Esophagus squamous epithelium (tissue), 5 donors: Measurements from ENCODE around the gene STK4. TPM values are rescaled to one million over a fixed set of nuclear protein-coding genes. Genes with fewer than 3 reads are reported as not detected.

Experiments used
- DNase-seq: peaks from one replicate; lab custom pipeline; 2025; lab: John Stamatoyannopoulos, UW
- H3K27ac ChIP-seq, 4 donors: fragments of 200-600 bp; sonication (generic); one replicate each; pipeline ENCODE4 v1.5.1; 2016 to 2019; ENCODE audit warnings: mild to moderate bottlenecking in 1 of 4
- H3K27me3 ChIP-seq, 4 donors: fragments of 200-600 bp; sonication (generic); 1 replicate in 3 of 4; 2 replicates in 1 of 4; pipeline versions ENCODE4 v1.5.1 to v1.6.0; 2017 to 2021; ENCODE audit warnings: antibody characterized with exemption in 1 of 4
- H3K36me3 ChIP-seq, 3 donors: fragments of 200-600 bp; sonication (generic); one replicate each; pipeline ENCODE4 v1.5.1; 2016 to 2019
- H3K4me1 ChIP-seq, 3 donors: fragments of 200-600 bp; sonication (generic); one replicate each; pipeline ENCODE4 v1.5.1; 2017 to 2019
- H3K4me3 ChIP-seq, 4 donors: fragments of 200-600 bp; sonication (generic); 1 replicate in 3 of 4; 2 replicates in 1 of 4; pipeline ENCODE4 v1.5.1; 2016 to 2019; ENCODE audit warnings: mild to moderate bottlenecking in 2 of 4, moderate library complexity in 1 of 4
- H3K9me3 ChIP-seq, 3 donors: fragments of 200-600 bp; sonication (generic); one replicate each; pipeline ENCODE4 v1.5.1; 2016 to 2019
- CTCF ChIP-seq, 6 experiments: fragments of 450-650 bp in 4 of 6; fragments of 200-600 bp in 2 of 6; sonication (generic) in 2 of 6; IDR thresholded peaks; one replicate each; pipeline ENCODE4 v1.5.1; 2016 to 2019; ENCODE audit warnings: antibody characterized with exemption in 6 of 6, mild to moderate bottlenecking in 4 of 6, moderate library complexity in 4 of 6
- POLR2A ChIP-seq, 4 donors: fragments of 450-650 bp; IDR thresholded peaks; one replicate each; pipeline ENCODE4 v1.6.1; 2017; ENCODE audit warnings: antibody characterized with exemption in 4 of 4, mild to moderate bottlenecking in 4 of 4, moderate library complexity in 3 of 4
- WGBS, 2 donors: methylation state at CpG; one replicate each; pipeline ENCODE4 v1.1.5; 2018; 5-methylcytosine and 5-hydroxymethylcytosine counted together
- intact Hi-C: fragments of 100-400 bp; cut with DNase I; formaldehyde crosslinking; loops from one replicate; pipeline ENCODE4 v1.15.0; 2022
- total RNA-seq, 4 donors: library from RNA; depleted of rRNA; stranded (reverse); fragments of >200 nt; gene quantifications; one replicate each; pipeline ENCODE4 v1.1.0, GENCODE V29; 2016
- donor health status: DM: yes; HTN: yes; CAD: no.

STK4 gene
- total RNA-seq, 4 donors from 2014 or later = 14.6 to 29.8 (median 17.6) TPM

- no peak for DNase-seq
- WGBS, 2 donors = 17 to 60% methylated on average over 1 of the region's 1 CpG
- Histone ChIP-seq H3K4me1 (peaks cover 0 to 8% (median 0%) of the 10 kb centered on the region in 3 donors), H3K27ac (no peak overlapping the region), H3K27me3 (no peaks in the 10 kb centered on the region), H3K9me3 (no peaks in the 10 kb centered on the region), H3K4me3 (no peak overlapping the region), H3K36me3 (peaks cover 0 to 2% (median 0%) of the 10 kb centered on the region in 3 donors)
- TF ChIP-seq POLR2A (IDR thresholded peaks at IDR 0.05) (no peak), CTCF (IDR thresholded peaks at IDR 0.05) (no peak)
- intact Hi-C loops = no loop called here
Measured at GRCh38 chr20:45087814-45088213, 121.5 kb downstream of the STK4 start.

- 50 to 57% methylated on average over 4 to 6 of the region's 7 CpGs for WGBS, 2 donors
Measured at GRCh38 chr20:45088247-45088646, 121.9 kb downstream of the STK4 start.

DNA sequence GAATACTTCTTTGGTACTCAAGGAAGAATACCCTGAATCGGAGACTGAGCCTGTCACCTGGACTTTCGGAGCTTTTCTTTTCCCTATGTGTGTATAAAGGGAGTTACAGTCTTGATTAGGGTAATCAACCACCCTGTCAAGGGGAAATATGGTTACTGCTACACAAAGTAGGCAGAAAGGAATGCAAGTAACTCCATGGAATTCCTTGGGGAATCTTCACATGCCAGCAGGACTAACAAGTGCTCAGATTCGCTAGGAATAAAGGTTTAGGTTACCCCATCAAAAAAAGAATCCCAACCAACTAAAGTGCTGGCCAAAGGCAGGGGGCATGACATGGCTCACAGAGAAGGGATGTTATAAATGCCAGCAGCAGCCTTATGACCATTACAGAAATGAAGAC, 124.2 kb downstream of the STK4 start:
- no peak overlapping the region for H3K27ac ChIP-seq
- DNase-seq = no peak
- WGBS, 2 donors = 90 to 96% methylated on average over 3 of the region's 3 CpGs
- no peaks in the 10 kb centered on the region for H3K36me3 ChIP-seq
- no peaks in the 10 kb centered on the region for H3K27me3 ChIP-seq
- TF ChIP-seq POLR2A (IDR thresholded peaks at IDR 0.05) (no peak), CTCF (IDR thresholded peaks at IDR 0.05) (no peak)
- intact Hi-C loops = loop anchor here (10.0 kb wide), 1 partner anchor 46 kb away; no protein-coding TSS in a partner anchor
- H3K9me3 ChIP-seq = no peaks in the 10 kb centered on the region
- no peak overlapping the region for H3K4me3 ChIP-seq
- H3K4me1 ChIP-seq = peaks cover 0 to 8% (median under 1%) of the 10 kb centered on the region in 3 donors

More at GRCh38 chr20:45088247-45088646, 121.9 kb downstream of the STK4 start:
- Histone ChIP-seq H3K27me3 (no peaks in the 10 kb centered on the region), H3K27ac (no peak overlapping the region), H3K36me3 (no peaks in the 10 kb centered on the region), H3K4me3 (no peak overlapping the region), H3K4me1 (peaks cover 0 to 8% (median 0%) of the 10 kb centered on the region in 3 donors), H3K9me3 (no peaks in the 10 kb centered on the region)
- TF ChIP-seq CTCF (IDR thresholded peaks at IDR 0.05) (no peak), POLR2A (IDR thresholded peaks at IDR 0.05) (no peak)
- intact Hi-C loops = no loop called here
- no peak for DNase-seq

- no peak for TF ChIP-seq POLR2A (IDR thresholded peaks at IDR 0.05)
- intact Hi-C loops = loop anchor here (10.0 kb wide), 1 partner anchor 47 kb away; no protein-coding TSS in a partner anchor
- Histone ChIP-seq H3K27me3 (peaks cover 0 to 6% (median 0%) of the 10 kb centered on the region in 4 donors), H3K36me3 (no peaks in the 10 kb centered on the region), H3K4me1 (peaks cover 0 to 8% (median 3%) of the 10 kb centered on the region in 3 donors), H3K4me3 (no peak overlapping the region), H3K27ac (no peak overlapping the region), H3K9me3 (no peaks in the 10 kb centered on the region)
- DNase-seq = no peak
- 74 to 82% methylated on average over 3 of the region's 3 CpGs for WGBS, 2 donors
Measured at GRCh38 chr20:45091366-45091765, 125.1 kb downstream of the STK4 start.

GRCh38 chr20:45092898-45093297, 126.6 kb downstream of the STK4 start:
- intact Hi-C loops = loop anchor here (10.0 kb wide), 1 partner anchor 48 kb away; no protein-coding TSS in a partner anchor
- Histone ChIP-seq H3K36me3 (no peaks in the 10 kb centered on the region), H3K4me3 (no peak overlapping the region), H3K4me1 (peaks cover 0 to 12% (median 3%) of the 10 kb centered on the region in 3 donors), H3K27ac (no peak overlapping the region), H3K9me3 (no peaks in the 10 kb centered on the region), H3K27me3 (peaks cover 0 to 21% (median 3%) of the 10 kb centered on the region in 4 donors)
- WGBS, 2 donors = 91 to 94% methylated on average over 6 to 7 of the region's 7 CpGs
- no peak for DNase-seq
- no peak for TF ChIP-seq CTCF (IDR thresholded peaks at IDR 0.05)
